ENCODE results near the gene POLR3K.
A peak's percentile ranks its signal among the peaks of the same experiment; 100 is the strongest.

The POLR3K gene

GRCh38 chr16:72561-73548, 19.4 kb upstream of the POLR3K start, which contains the start of gene RHBDF1:
Gene RHBDF1, minus strand, starts transcription at chr16:72631. Its CDS starts 7,616 bp downstream, at chr16:65015.
- no peak for TF ChIP-seq ZFX (IDR thresholded peaks at IDR 0.05)
- no peak for TF ChIP-seq CTCF (conservative IDR thresholded peaks at IDR 0.05)
- H3K27ac ChIP-seq = peak within 1 kb of the TSS; percentile 91

GRCh38 chr16:71540-72401, 18.4 kb upstream of the POLR3K start:
- TF ChIP-seq ZFX (IDR thresholded peaks at IDR 0.05) = peak; percentile 67; the same call in 1 of the 2 replicates
- no peak for TF ChIP-seq CTCF (conservative IDR thresholded peaks at IDR 0.05)
- H3K27ac ChIP-seq = peak overlapping the region; percentile 91

GRCh38 chr16:71210-71539, 17.8 kb upstream of the POLR3K start:
- TF ChIP-seq ZFX (IDR thresholded peaks at IDR 0.05) = no peak
- no peak for TF ChIP-seq CTCF (conservative IDR thresholded peaks at IDR 0.05)
- peak overlapping the region; percentile 91 for H3K27ac ChIP-seq

DNA sequence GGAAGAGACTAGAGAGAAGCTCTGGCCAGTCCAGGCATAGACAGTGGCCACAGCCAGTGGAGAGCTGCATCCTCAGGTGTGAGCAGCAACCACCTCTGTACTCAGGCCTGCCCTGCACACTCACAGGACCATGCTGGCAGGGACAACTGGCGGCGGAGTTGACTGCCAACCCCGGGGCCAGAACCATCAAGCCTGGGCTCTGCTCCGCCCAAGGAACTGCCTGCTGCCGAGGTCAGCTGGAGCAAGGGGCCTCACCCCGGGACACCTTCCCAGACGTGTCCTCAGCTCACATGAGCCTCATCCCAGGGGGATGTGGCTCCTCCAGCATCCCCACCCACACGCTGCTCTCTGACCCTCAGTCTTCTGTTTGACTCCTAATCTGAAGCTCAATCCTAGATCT, 15.8 kb upstream of the POLR3K start:
- TF ChIP-seq CTCF (conservative IDR thresholded peaks at IDR 0.05) (no peak), ZFX (IDR thresholded peaks at IDR 0.05) (no peak)
- H3K27ac ChIP-seq = peak overlapping the region; percentile 91; the same call in 1 of the 2 replicates

GRCh38 chr16:67884-68789, 14.7 kb upstream of the POLR3K start:
- TF ChIP-seq ZFX (IDR thresholded peaks at IDR 0.05) (no peak), CTCF (conservative IDR thresholded peaks at IDR 0.05) (no peak)
- no peak overlapping the region for H3K27ac ChIP-seq

DNA sequence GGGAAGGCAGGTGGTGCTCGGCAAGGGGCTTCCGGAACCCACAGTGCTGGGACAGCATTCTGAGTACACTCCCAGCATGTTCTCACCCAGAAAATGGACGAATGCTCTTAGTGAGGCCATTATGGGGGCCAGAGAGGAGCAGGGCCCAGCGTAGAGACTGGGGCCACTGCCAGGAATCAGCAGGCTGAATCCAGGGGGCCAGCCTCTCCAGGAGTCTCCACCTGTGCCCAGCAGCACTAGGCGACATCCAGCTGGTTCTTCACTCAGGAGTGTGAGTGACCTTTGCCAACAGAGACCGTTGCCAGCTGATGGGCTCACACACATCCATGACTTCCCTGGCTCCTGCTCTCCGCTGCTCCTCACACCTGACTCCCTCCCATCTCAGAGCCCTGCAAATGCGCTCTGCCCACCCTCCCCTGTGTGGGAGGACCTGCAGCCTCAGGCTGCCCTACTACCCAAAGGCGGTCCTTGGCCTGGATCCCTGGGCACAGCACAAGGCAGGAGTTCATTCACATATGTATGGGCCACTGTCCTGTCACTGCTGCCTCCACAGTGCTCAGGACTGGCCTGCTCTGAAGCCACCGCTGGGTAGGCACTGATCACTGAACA, 13.9 kb upstream of the POLR3K start:
- TF ChIP-seq ZFX (IDR thresholded peaks at IDR 0.05) = no peak
- no peak for TF ChIP-seq CTCF (conservative IDR thresholded peaks at IDR 0.05)
- no peak overlapping the region for H3K27ac ChIP-seq
